Adrenal gland (tissue), 5 donors: ENCODE data around the gene PAK5.

ENCODE experiments used
- POLR2A ChIP-seq, 2 donors: fragments of 450-650 bp; IDR thresholded peaks; one replicate each; pipeline ENCODE4 v1.6.1; 2017; ENCODE audit warnings: antibody characterized with exemption in 2 of 2, mild to moderate bottlenecking in 2 of 2, moderate library complexity in 1 of 2
- TF ChIP-seq, protein P1 (sequence below), 6 experiments: fragments of 450-650 bp in 4 of 6; fragments of 200-600 bp in 2 of 6; sonication (generic) in 1 of 6; IDR thresholded peaks; 1 replicate in 5 of 6; 2 replicates in 1 of 6; pipeline versions ENCODE4 v1.5.1 to v1.8.0; 2016 to 2021; ENCODE audit warnings: antibody characterized with exemption in 6 of 6, mild to moderate bottlenecking in 2 of 6, moderate library complexity in 1 of 6
- donor health status: DM: no; HTN: no; CAD: no.

DNA sequence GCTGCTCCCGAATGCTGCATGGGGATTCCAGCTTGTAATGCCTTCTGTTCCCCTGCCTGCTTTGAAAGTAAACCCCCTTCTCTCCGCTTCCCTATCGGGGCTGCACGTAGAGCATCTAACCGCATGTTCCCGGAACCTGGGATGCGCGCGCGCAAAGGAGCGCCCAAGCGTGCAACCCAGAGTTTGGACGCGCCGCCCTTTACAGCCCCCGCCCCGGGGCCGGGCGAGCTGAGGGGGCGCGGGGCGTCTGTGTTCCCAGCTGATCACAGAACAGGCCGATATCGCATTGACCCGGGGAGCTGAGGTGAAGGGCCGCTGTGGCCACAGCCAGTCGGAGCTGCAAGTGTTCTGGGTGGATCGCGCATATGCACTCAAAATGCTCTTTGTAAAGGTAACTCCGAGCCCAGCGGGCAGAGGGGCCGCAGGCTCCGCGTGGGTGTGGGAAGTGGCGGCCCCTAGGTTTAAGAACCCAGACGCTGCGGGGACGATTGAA, 323.1 kb downstream of the PAK5 start:
- TF ChIP-seq, protein P1, sequence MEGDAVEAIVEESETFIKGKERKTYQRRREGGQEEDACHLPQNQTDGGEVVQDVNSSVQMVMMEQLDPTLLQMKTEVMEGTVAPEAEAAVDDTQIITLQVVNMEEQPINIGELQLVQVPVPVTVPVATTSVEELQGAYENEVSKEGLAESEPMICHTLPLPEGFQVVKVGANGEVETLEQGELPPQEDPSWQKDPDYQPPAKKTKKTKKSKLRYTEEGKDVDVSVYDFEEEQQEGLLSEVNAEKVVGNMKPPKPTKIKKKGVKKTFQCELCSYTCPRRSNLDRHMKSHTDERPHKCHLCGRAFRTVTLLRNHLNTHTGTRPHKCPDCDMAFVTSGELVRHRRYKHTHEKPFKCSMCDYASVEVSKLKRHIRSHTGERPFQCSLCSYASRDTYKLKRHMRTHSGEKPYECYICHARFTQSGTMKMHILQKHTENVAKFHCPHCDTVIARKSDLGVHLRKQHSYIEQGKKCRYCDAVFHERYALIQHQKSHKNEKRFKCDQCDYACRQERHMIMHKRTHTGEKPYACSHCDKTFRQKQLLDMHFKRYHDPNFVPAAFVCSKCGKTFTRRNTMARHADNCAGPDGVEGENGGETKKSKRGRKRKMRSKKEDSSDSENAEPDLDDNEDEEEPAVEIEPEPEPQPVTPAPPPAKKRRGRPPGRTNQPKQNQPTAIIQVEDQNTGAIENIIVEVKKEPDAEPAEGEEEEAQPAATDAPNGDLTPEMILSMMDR (IDR thresholded peaks at IDR 0.05): no peak
- TF ChIP-seq POLR2A (IDR thresholded peaks at IDR 0.05): no peak
